PFSK-1 (cell line): Measurements from ENCODE around the gene MAD2L1BP.

Experiments
- FOXP2 ChIP-seq: optimal IDR thresholded peaks from 2 replicates; pipeline ENCODE3; 2011; ENCODE audit warnings: borderline replicate concordance, control low read depth, inconsistent platforms; ENCODE audit not compliant: insufficient read depth; ENCODE audit errors: extremely low read length, extremely low read depth
- POLR2AphosphoS5 ChIP-seq: IDR thresholded peaks from 2 replicates; pipeline ENCODE4 v1.6.1; 2012; ENCODE audit warnings: low read depth, mild to moderate bottlenecking, control low read depth, low read length, moderate library complexity
- SIN3A ChIP-seq: IDR thresholded peaks from 2 replicates; pipeline ENCODE4 v1.6.1; 2012; ENCODE audit warnings: mild to moderate bottlenecking, low read length, moderate library complexity, borderline replicate concordance; ENCODE audit not compliant: insufficient read depth
- TAF1 ChIP-seq: IDR thresholded peaks from 2 replicates; pipeline ENCODE4 v1.6.1; 2012; ENCODE audit warnings: low read length, control low read depth, borderline replicate concordance; ENCODE audit not compliant: insufficient read depth
- TF ChIP-seq, protein P1 (sequence below), 2 experiments: IDR thresholded peaks; 2 replicates each; pipeline versions ENCODE4 v1.6.1 to v1.8.0; 2011 to 2012; ENCODE audit warnings: low read depth in 2 of 2, low read length in 2 of 2, control low read depth in 1 of 2, inconsistent platforms in 1 of 2, mild to moderate bottlenecking in 1 of 2, moderate library complexity in 1 of 2; ENCODE audit not compliant: insufficient read depth in 1 of 2

Gene MAD2L1BP

DNA sequence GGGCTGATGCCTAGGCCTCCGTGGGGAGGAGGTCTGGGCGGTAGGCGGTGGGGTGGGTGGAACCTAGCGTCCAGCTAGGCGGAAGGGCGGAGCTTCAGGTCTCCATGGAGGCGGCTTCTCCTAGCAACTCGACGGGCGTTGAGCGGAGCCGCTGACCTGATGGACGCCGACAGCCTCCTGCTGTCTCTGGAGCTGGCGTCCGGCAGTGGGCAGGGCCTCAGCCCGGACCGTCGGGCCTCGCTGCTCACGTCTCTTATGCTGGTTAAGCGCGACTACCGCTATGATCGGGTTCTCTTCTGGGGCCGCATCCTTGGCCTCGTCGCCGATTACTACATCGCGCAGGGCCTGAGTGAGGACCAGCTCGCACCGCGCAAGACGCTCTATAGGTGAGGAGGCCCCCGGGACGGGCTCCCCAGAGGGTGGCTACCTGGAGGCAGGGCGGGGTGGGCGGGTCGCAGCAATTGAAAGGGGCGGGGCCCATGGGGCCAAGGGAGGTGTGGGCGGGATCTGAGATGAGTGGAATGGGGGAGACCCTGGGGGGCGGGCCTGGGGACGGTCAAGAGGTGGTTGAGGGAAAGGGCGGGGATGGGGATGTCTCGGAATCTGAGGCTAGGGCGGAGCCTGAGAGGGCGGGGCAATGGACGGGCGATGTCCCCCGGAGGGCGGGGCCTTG lies 9.4 kb downstream of the MAD2L1BP start, which contains the start of gene RSPH9:
Gene RSPH9 (plus strand): TSS at position 97 of the 673 bp plus-strand sequence. CDS start 63 bp downstream, at position 160.
- TF ChIP-seq, protein P1, sequence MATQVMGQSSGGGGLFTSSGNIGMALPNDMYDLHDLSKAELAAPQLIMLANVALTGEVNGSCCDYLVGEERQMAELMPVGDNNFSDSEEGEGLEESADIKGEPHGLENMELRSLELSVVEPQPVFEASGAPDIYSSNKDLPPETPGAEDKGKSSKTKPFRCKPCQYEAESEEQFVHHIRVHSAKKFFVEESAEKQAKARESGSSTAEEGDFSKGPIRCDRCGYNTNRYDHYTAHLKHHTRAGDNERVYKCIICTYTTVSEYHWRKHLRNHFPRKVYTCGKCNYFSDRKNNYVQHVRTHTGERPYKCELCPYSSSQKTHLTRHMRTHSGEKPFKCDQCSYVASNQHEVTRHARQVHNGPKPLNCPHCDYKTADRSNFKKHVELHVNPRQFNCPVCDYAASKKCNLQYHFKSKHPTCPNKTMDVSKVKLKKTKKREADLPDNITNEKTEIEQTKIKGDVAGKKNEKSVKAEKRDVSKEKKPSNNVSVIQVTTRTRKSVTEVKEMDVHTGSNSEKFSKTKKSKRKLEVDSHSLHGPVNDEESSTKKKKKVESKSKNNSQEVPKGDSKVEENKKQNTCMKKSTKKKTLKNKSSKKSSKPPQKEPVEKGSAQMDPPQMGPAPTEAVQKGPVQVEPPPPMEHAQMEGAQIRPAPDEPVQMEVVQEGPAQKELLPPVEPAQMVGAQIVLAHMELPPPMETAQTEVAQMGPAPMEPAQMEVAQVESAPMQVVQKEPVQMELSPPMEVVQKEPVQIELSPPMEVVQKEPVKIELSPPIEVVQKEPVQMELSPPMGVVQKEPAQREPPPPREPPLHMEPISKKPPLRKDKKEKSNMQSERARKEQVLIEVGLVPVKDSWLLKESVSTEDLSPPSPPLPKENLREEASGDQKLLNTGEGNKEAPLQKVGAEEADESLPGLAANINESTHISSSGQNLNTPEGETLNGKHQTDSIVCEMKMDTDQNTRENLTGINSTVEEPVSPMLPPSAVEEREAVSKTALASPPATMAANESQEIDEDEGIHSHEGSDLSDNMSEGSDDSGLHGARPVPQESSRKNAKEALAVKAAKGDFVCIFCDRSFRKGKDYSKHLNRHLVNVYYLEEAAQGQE (IDR thresholded peaks at IDR 0.05; ENCODE audit: insufficient read depth in 1 of 2, low read depth in 2 of 2, low read length in 2 of 2): no peak
- TF ChIP-seq POLR2AphosphoS5: no peak
- no peak for TF ChIP-seq TAF1
- TF ChIP-seq SIN3A: no peak
- no peak for TF ChIP-seq FOXP2

DNA sequence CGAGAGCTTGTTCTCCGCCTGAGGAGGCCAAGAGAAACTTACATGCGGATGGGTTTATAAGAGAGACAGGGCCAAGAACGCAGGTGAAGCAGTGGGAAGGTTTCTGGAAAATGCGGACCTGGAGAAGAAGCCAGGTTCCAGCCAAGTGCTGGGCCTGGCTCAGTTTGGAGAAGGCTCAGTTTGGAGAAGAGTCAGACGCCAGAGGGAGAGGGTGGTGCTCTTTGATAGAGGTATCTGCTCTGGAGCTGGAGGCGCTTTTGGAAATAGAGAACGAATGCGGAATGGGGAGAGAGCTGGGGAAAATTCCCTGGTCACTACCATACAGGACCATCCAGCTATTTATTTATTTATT lies 9.9 kb downstream of the MAD2L1BP start:
- TF ChIP-seq, protein P1 (IDR thresholded peaks at IDR 0.05; ENCODE audit: insufficient read depth in 1 of 2, low read depth in 2 of 2, low read length in 2 of 2): no peak
- TF ChIP-seq POLR2AphosphoS5: no peak
- no peak for TF ChIP-seq FOXP2
- TF ChIP-seq TAF1: no peak
- no peak for TF ChIP-seq SIN3A

DNA sequence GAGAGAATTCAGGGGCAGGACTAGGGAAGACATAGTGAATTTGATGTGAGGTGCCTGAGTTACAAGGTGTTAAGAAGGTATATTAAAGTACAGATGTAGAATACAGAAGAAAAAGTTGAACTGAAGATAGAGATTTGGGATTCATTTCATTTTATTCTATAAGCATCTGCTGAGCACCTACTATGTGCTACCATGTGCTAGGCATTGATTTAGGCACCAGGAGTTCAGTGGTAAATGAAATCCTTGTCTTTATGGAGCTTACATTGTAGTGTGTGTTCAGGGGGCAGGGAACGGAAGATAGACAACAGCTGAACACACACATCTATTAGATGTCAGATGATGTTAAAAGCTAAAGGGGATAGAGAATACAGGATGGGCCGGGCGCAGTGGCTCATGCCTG lies 12.0 kb downstream of the MAD2L1BP start:
- no peak for TF ChIP-seq POLR2AphosphoS5
- no peak for TF ChIP-seq SIN3A
- TF ChIP-seq FOXP2: no peak
- TF ChIP-seq, protein P1 (IDR thresholded peaks at IDR 0.05; ENCODE audit: insufficient read depth in 1 of 2, low read depth in 2 of 2, low read length in 2 of 2): no peak
- no peak for TF ChIP-seq TAF1

DNA sequence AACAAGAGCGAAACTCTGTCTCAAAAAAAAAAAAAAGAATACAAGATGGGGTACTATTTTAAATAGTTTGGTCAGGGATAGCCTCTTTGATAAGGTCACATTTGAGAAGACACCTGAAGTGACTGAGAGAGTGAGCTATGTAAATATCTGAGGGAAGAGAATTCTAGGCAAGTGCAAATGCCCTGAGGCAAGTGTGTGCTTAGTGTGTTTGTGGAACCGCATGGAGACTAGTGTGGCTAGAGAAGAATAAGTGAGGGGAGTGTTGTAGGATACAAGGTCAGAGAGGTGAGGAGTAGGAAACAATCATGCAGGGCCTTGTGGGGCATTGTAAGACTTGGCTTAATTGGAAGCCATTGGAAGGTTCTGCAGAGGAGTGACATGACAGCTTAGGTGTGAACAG lies 12.6 kb downstream of the MAD2L1BP start:
- TF ChIP-seq TAF1 (no peak), FOXP2 (no peak), SIN3A (no peak), POLR2AphosphoS5 (no peak)
- TF ChIP-seq, protein P1 (IDR thresholded peaks at IDR 0.05; ENCODE audit: insufficient read depth in 1 of 2, low read depth in 2 of 2, low read length in 2 of 2): no peak
